Body of pancreas (tissue), 4 donors: ENCODE measurements around the gene FAM228B. TPM values are rescaled to one million over a fixed set of nuclear protein-coding genes. Genes with fewer than 3 reads are reported as not detected.

Source experiments
- ATAC-seq: fragments of 150-250 bp; one replicate; pipeline ENCODE4 v1.9.1; 2016
- DNase-seq, 4 donors: peaks; one replicate each; pipeline ENCODE4 v3.0.0-alpha.2; 2019
- H3K27ac ChIP-seq, 4 donors: fragments of 200-600 bp; sonication (generic); 1 replicate in 3 of 4; 2 replicates in 1 of 4; pipeline versions ENCODE4 v1.5.1 to v1.6.1; 2016 to 2019; ENCODE audit warnings: mild to moderate bottlenecking in 1 of 4, mixed read lengths in 1 of 4, moderate library complexity in 1 of 4
- H3K27me3 ChIP-seq, 2 donors: fragments of 200-600 bp; sonication (generic); one replicate each; pipeline ENCODE4 v1.6.0; 2016; ENCODE audit warnings: mild to moderate bottlenecking in 1 of 2
- H3K36me3 ChIP-seq, 2 donors: fragments of 200-600 bp; sonication (generic); replicated peaks in 1 of 2; 2 replicates each; pipeline ENCODE4 v1.5.1; 2016; ENCODE audit warnings: low read depth in 2 of 2; ENCODE audit not compliant: insufficient read depth in 1 of 2
- H3K4me1 ChIP-seq: fragments of 200-600 bp; sonication (generic); one replicate; pipeline ENCODE4 v1.6.0; 2016
- H3K4me3 ChIP-seq, 2 donors: fragments of 200-600 bp; sonication (generic); 1 replicate in 1 of 2; 2 replicates in 1 of 2; pipeline ENCODE4 v1.5.1; 2016 to 2019
- H3K9me3 ChIP-seq, 3 donors: fragments of 200-600 bp; sonication (generic); 1 replicate in 2 of 3; 2 replicates in 1 of 3; pipeline ENCODE4 v1.5.1; 2016
- POLR2A ChIP-seq, 3 donors: fragments of 450-650 bp; IDR thresholded peaks; one replicate each; pipeline ENCODE4 v1.6.1; 2016; ENCODE audit warnings: antibody characterized with exemption in 3 of 3, mild to moderate bottlenecking in 2 of 3
- WGBS, 2 donors: methylation state at CpG; one replicate each; pipeline ENCODE4 v1.1.5; 2017; 5-methylcytosine and 5-hydroxymethylcytosine counted together
- intact Hi-C: fragments of 100-400 bp; cut with DNase I; formaldehyde crosslinking; loops from one replicate; pipeline ENCODE4 v1.15.1; 2023
- total RNA-seq, 2 donors: library from RNA; depleted of rRNA; stranded (reverse); fragments of >200 nt; gene quantifications; one replicate each; pipeline ENCODE4 v1.1.0, GENCODE V29; 2016
- TF ChIP-seq, protein P1 (sequence below), 7 experiments: fragments of 450-650 bp in 4 of 7; fragments of 200-600 bp in 3 of 7; sonication (generic) in 3 of 7; IDR thresholded peaks; one replicate each; pipeline ENCODE4 v1.5.1; 2016 to 2019; ENCODE audit warnings: antibody characterized with exemption in 7 of 7

The FAM228B gene
- total RNA-seq, 2 donors from 2014 or later: 6.5 to 56.7 TPM

DNA sequence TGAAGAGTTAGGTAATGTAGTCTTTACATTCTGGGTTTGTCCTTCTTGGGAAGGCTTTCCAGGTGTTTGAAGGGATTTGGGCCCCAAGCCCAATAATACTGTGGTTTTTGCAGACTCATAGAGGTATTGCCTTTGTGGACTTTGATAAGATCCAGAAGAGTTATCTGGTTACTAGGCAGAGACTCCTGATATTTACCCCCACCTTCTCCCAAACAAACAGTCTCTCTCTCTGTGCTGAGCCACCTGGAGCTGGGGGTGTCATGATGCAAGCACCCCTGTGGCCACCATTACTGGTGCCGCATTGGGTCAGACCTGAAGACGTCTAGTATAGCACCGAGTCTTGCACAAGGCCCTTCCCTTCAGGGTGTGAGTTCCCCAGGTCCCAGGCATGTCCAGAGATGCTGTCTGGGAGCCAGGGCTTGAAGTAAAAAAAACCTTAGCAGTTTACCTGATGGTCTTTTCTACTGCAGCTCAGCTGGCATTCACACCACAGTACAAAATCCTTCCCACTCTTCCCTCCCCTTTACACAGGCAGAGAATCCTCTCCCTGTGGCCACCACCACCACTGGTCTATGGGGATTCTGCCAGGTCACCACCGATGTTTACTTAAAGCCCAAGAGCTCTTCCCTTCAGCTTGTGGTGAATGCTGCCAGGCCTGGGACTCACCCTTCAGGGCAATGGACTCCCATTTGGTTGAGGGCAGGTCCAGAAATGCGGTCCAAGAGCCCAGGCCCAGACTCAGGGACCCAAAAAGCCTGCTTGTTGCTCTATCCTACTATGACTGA lies 29.3 kb downstream of the FAM228B start:
- no peaks in the 10 kb centered on the region for H3K36me3 ChIP-seq
- intact Hi-C loops: no loop called here
- WGBS, 2 donors: 94 to 95% methylated on average over 4 to 5 of the region's 5 CpGs

DNA sequence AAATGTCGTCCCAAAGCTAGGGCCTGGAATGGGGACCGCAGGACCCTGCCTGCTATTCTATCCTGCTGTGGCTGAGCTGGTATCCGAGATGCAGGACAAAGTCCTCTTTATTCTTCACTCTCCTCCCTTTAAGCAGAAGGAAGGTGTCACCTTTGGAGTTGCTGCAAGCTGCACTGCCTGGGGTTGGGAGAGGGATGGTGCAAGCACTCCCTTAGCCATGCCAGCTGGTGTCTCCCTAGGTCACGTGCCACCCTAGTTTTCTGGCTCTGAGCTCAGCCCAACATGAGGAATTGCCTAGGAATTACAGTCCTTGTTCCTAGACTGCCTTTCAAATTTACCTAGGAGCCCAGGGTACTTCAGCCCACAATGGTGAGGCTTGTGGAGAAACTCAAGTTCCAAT lies 30.2 kb downstream of the FAM228B start:
- TF ChIP-seq POLR2A (IDR thresholded peaks at IDR 0.05): no peak
- TF ChIP-seq, protein P1, sequence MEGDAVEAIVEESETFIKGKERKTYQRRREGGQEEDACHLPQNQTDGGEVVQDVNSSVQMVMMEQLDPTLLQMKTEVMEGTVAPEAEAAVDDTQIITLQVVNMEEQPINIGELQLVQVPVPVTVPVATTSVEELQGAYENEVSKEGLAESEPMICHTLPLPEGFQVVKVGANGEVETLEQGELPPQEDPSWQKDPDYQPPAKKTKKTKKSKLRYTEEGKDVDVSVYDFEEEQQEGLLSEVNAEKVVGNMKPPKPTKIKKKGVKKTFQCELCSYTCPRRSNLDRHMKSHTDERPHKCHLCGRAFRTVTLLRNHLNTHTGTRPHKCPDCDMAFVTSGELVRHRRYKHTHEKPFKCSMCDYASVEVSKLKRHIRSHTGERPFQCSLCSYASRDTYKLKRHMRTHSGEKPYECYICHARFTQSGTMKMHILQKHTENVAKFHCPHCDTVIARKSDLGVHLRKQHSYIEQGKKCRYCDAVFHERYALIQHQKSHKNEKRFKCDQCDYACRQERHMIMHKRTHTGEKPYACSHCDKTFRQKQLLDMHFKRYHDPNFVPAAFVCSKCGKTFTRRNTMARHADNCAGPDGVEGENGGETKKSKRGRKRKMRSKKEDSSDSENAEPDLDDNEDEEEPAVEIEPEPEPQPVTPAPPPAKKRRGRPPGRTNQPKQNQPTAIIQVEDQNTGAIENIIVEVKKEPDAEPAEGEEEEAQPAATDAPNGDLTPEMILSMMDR (IDR thresholded peaks at IDR 0.05): no peak
- H3K4me3 ChIP-seq: no peak overlapping the region
- no peaks in the 10 kb centered on the region for H3K4me1 ChIP-seq
- intact Hi-C loops: no loop called here
- no peaks in the 10 kb centered on the region for H3K27me3 ChIP-seq
- H3K27ac ChIP-seq: no peak overlapping the region
- H3K36me3 ChIP-seq: no peaks in the 10 kb centered on the region
- DNase-seq: no peak
- 91 to 93% methylated on average over 4 of the region's 4 CpGs for WGBS, 2 donors
- H3K9me3 ChIP-seq: no peaks in the 10 kb centered on the region
- ATAC-seq: no peak

More for the DNA sequence above, 29.3 kb downstream of the FAM228B start:
- TF ChIP-seq, protein P1 (IDR thresholded peaks at IDR 0.05): no peak
- no peak for TF ChIP-seq POLR2A (IDR thresholded peaks at IDR 0.05)
- Histone ChIP-seq H3K4me1 (no peaks in the 10 kb centered on the region), H3K4me3 (no peak overlapping the region), H3K27ac (no peak overlapping the region), H3K9me3 (peaks cover 0 to 6% (median 0%) of the 10 kb centered on the region in 3 donors), H3K27me3 (no peaks in the 10 kb centered on the region)
- ATAC-seq: no peak
- DNase-seq: no peak

DNA sequence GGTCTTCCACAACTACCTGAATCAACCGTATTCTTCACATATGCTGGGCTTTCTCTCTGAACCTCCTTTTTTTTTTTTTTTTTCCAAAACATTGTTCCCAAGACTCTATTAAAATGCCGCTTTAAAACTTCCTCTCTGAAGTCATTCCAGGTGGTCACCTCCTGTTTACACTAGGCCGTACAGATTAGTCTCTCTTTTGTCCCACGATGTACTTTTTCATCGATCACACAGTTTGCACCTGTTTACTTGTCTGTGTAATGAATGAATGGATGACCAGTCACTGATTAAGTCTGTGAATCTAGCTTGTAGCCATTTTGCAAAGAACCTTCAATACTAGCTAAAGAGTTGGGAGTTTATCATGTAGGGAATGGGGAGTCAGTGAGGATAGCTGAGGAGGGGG lies 34.9 kb downstream of the FAM228B start:
- intact Hi-C loops: no loop called here
- Histone ChIP-seq H3K27ac (no peak overlapping the region), H3K27me3 (no peaks in the 10 kb centered on the region), H3K4me3 (no peak overlapping the region), H3K9me3 (no peaks in the 10 kb centered on the region), H3K36me3 (no peaks in the 10 kb centered on the region), H3K4me1 (no peaks in the 10 kb centered on the region)
- TF ChIP-seq, protein P1 (IDR thresholded peaks at IDR 0.05): no peak
- no peak for TF ChIP-seq POLR2A (IDR thresholded peaks at IDR 0.05)
- 48 to 66% methylated on average over 5 of the region's 5 CpGs for WGBS, 2 donors
- ATAC-seq: no peak
- no peak for DNase-seq

DNA sequence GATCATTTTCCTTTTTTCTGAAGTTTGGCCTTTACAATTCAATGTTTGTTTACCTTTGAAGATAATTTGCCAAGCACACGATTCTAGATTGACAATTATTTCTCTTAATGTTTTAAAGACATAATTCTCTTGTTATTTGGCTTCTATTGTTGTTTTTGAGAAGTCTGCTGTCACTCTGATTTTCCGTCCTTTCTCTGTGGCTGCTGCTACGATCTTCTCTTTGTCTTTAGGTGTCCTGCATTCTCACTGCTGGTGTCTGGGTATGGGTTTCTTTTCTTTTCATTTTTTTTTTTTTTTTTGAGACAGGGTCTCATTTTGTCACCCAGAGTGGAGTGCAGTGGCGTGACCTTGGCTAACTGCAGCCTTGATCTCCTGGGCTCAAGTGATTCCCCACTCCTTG lies 36.4 kb downstream of the FAM228B start:
- intact Hi-C loops: no loop called here
- 78 to 84% methylated on average over 4 of the region's 4 CpGs for WGBS, 2 donors
- no peak for ATAC-seq
- no peak for TF ChIP-seq POLR2A (IDR thresholded peaks at IDR 0.05)
- TF ChIP-seq, protein P1 (IDR thresholded peaks at IDR 0.05): no peak
- Histone ChIP-seq H3K9me3 (no peaks in the 10 kb centered on the region), H3K27me3 (no peaks in the 10 kb centered on the region), H3K4me3 (no peak overlapping the region), H3K27ac (no peak overlapping the region), H3K36me3 (no peaks in the 10 kb centered on the region), H3K4me1 (no peaks in the 10 kb centered on the region)
- DNase-seq: no peak

DNA sequence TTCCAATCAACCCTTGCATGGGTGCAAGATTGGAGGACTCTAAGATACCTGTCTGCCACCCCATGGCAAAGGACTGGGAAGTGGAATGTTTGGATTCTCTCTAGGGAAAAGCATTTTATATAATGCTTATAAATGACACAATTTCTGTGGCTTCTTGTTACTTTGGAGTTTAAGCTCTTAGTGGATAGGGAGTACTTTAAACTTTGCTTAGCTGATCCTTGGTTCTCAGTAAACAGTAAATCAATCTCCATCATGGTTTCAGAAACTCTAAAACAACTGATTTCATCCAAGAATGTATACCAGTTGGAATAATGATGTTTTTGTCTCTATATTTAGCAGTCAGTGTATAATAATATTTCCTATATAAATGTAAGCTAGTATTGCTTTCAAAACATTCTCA lies 37.5 kb downstream of the FAM228B start:
- H3K36me3 ChIP-seq: no peaks in the 10 kb centered on the region
- no peaks in the 10 kb centered on the region for H3K9me3 ChIP-seq
- intact Hi-C loops: no loop called here
- no peaks in the 10 kb centered on the region for H3K27me3 ChIP-seq
- H3K4me1 ChIP-seq: no peaks in the 10 kb centered on the region
- no peak for DNase-seq
- no peak for ATAC-seq
- no peak overlapping the region for H3K4me3 ChIP-seq
- TF ChIP-seq, protein P1 (IDR thresholded peaks at IDR 0.05): no peak
- H3K27ac ChIP-seq: no peak overlapping the region
